Activated B cell treated with CpG ODN at 0.5 μM for 24 hours (primary cell): ENCODE results near the gene GNPAT. TPM values are rescaled to one million over a fixed set of nuclear protein-coding genes. Genes with fewer than 3 reads are reported as not detected.

Experiments
- ATAC-seq: fragments of 200-7000 bp; cut with Tn5 transposase; one replicate; pipeline ENCODE4 v1.10.0; 2021; ENCODE audit warnings: low read depth, mild to moderate bottlenecking, moderate library complexity
- CTCF ChIA-PET: fragments of 350-600 bp; sonication (Branson Sonifier 250); formaldehyde crosslinking; loops from one replicate; lab custom pipeline; 2021; ENCODE audit warnings: antibody characterized with exemption; lab: Charles Lee
- POLR2A ChIA-PET: fragments of 350-600 bp; sonication (Branson Sonifier 250); formaldehyde crosslinking; loops from one replicate; lab custom pipeline; 2021; ENCODE audit warnings: antibody characterized with exemption; lab: Charles Lee
- DNase-seq: peaks from one replicate; pipeline ENCODE4 v3.0.0; 2022
- H3K27ac Mint-ChIP-seq: one replicate; pipeline ENCODE4 v1.8.0; 2020; ENCODE audit warnings: mixed read lengths
- H3K27me3 Mint-ChIP-seq: one replicate; pipeline ENCODE4 v1.8.0; 2021; ENCODE audit warnings: mixed read lengths
- H3K36me3 Mint-ChIP-seq: one replicate; pipeline ENCODE4 v1.8.0; 2021; ENCODE audit warnings: low read depth, mixed read lengths
- H3K4me1 Mint-ChIP-seq: one replicate; pipeline ENCODE4 v1.8.0; 2021; ENCODE audit warnings: mixed read lengths
- H3K4me3 Mint-ChIP-seq: one replicate; pipeline ENCODE4 v1.8.0; 2020; ENCODE audit warnings: mild to moderate bottlenecking, mixed read lengths
- H3K9me3 Mint-ChIP-seq: one replicate; pipeline ENCODE4 v1.8.0; 2020; ENCODE audit warnings: mixed read lengths
- CTCF ChIP-seq: fragments of 200-600 bp; IDR thresholded peaks from one replicate; pipeline ENCODE4 v1.8.0; 2022; ENCODE audit warnings: antibody characterized with exemption, mild to moderate bottlenecking
- intact Hi-C: fragments of 100-400 bp; cut with micrococcal nuclease; formaldehyde crosslinking; loops from one replicate; pipeline ENCODE4 v1.15.1; 2024
- total RNA-seq: library from RNA; stranded (reverse); gene quantifications from 2 replicates; pipeline ENCODE4 v1.2.3, GENCODE V29; 2022

The GNPAT gene
- total RNA-seq, 1 donor from 2014 or later: 47.4 TPM

GRCh38 chr1:231318015-231318355 is 77.0 kb downstream of the GNPAT start:
- DNase-seq: no peak

GRCh38 chr1:231318568-231318967 is 77.6 kb downstream of the GNPAT start:
- intact Hi-C loops: no loop called here
- TF ChIP-seq CTCF: no peak
- no peak for ATAC-seq
- ChIA-PET POLR2A (interaction anchor here (1.6 kb wide), 1 partner anchor 19 kb away, joined by 4 read pairs; the partner anchor contains the start of genes EXOC8 and SPRTN), CTCF (no interaction called here)
- DNase-seq: no peak
- Mint-ChIP-seq H3K27ac (no peak overlapping the region), H3K9me3 (no peaks in the 10 kb centered on the region), H3K4me3 (no peak overlapping the region), H3K36me3 (no peaks in the 10 kb centered on the region), H3K27me3 (no peaks in the 10 kb centered on the region), H3K4me1 (no peaks in the 10 kb centered on the region)

More at GRCh38 chr1:231318015-231318355, 77.0 kb downstream of the GNPAT start:
- no peak for TF ChIP-seq CTCF
- Mint-ChIP-seq H3K27me3 (no peaks in the 10 kb centered on the region), H3K4me3 (no peak overlapping the region), H3K27ac (no peak overlapping the region), H3K9me3 (no peaks in the 10 kb centered on the region), H3K36me3 (no peaks in the 10 kb centered on the region), H3K4me1 (no peaks in the 10 kb centered on the region)
- no peak for ATAC-seq
- ChIA-PET POLR2A (interaction anchor here (1.6 kb wide), 1 partner anchor 20 kb away, joined by 4 read pairs; the partner anchor contains the start of genes EXOC8 and SPRTN), CTCF (no interaction called here)
- intact Hi-C loops: no loop called here

- ChIA-PET CTCF (no interaction called here), POLR2A (no interaction called here)
- intact Hi-C loops: no loop called here
- Mint-ChIP-seq H3K27ac (no peak overlapping the region), H3K27me3 (no peaks in the 10 kb centered on the region), H3K9me3 (no peaks in the 10 kb centered on the region), H3K4me1 (no peaks in the 10 kb centered on the region), H3K36me3 (no peaks in the 10 kb centered on the region), H3K4me3 (no peak overlapping the region)
- no peak for ATAC-seq
- DNase-seq: no peak
- TF ChIP-seq CTCF: no peak
These were observed 78.1 kb downstream of the GNPAT start for GRCh38 chr1:231319080-231319479.

- intact Hi-C loops: no loop called here
- no peak overlapping the region for H3K27ac Mint-ChIP-seq
- H3K4me1 Mint-ChIP-seq: no peaks in the 10 kb centered on the region
- no peaks in the 10 kb centered on the region for H3K27me3 Mint-ChIP-seq
- TF ChIP-seq CTCF: no peak
- H3K36me3 Mint-ChIP-seq: no peaks in the 10 kb centered on the region
- POLR2A ChIA-PET: no interaction called here
- ATAC-seq: no peak
- no peak overlapping the region for H3K4me3 Mint-ChIP-seq
- DNase-seq: no peak
- no peaks in the 10 kb centered on the region for H3K9me3 Mint-ChIP-seq
- CTCF ChIA-PET: no interaction called here
These were observed 82.0 kb downstream of the GNPAT start for GRCh38 chr1:231322880-231323530.

GRCh38 chr1:231324660-231325059 is 83.6 kb downstream of the GNPAT start:
- no peaks in the 10 kb centered on the region for H3K9me3 Mint-ChIP-seq
- ATAC-seq (no peak), DNase-seq (no peak)
- H3K27ac Mint-ChIP-seq: no peak overlapping the region
- intact Hi-C loops: no loop called here
- peaks cover 6% of the 10 kb centered on the region for H3K4me1 Mint-ChIP-seq
- ChIA-PET POLR2A (no interaction called here), CTCF (no interaction called here)
- no peaks in the 10 kb centered on the region for H3K27me3 Mint-ChIP-seq
- peaks cover 3% of the 10 kb centered on the region for H3K36me3 Mint-ChIP-seq
- no peak overlapping the region for H3K4me3 Mint-ChIP-seq
- TF ChIP-seq CTCF: no peak
